OCI-LY1 (cell line): ENCODE results near the gene SLC7A6OS.

Experiments
- H2AFZ ChIP-seq: fragments of 200-600 bp; sonication (generic), shearing (Covaris generic); 2 replicates; pipeline ENCODE4 v1.6.0; 2014; ENCODE audit warnings: antibody characterized with exemption, mild to moderate bottlenecking, low read length
- H3F3A ChIP-seq: fragments of 200-600 bp; sonication (generic), shearing (Covaris generic); 2 replicates; pipeline ENCODE4 v1.6.0; 2014; ENCODE audit warnings: mild to moderate bottlenecking, antibody characterized with exemption, low read length, moderate library complexity; ENCODE audit not compliant: insufficient read depth
- H3K27ac ChIP-seq: fragments of 200-600 bp; sonication (generic); 2 replicates; pipeline ENCODE4 v1.5.1; 2014; ENCODE audit warnings: low read length, mixed run types, mild to moderate bottlenecking, low read depth; ENCODE audit not compliant: poor library complexity, severe bottlenecking
- H3K27me3 ChIP-seq: fragments of 200-600 bp; sonication (generic); 2 replicates; pipeline ENCODE4 v1.6.0; 2014; ENCODE audit warnings: antibody characterized with exemption, mild to moderate bottlenecking, low read length, moderate library complexity; ENCODE audit not compliant: insufficient read depth
- H3K36me3 ChIP-seq: fragments of 200-600 bp; sonication (generic); 2 replicates; pipeline ENCODE4 v1.6.1; 2014; ENCODE audit warnings: mild to moderate bottlenecking, antibody characterized with exemption, low read length, moderate library complexity, mixed read lengths; ENCODE audit not compliant: insufficient read depth
- H3K4me1 ChIP-seq: fragments of 200-600 bp; sonication (generic); 2 replicates; pipeline ENCODE4 v1.5.1; 2014; ENCODE audit warnings: mild to moderate bottlenecking, low read length, moderate library complexity; ENCODE audit not compliant: insufficient read depth, severe bottlenecking
- H3K4me2 ChIP-seq: fragments of 200-600 bp; sonication (generic), shearing (Covaris generic); 2 replicates; pipeline ENCODE4 v1.6.1; 2014; ENCODE audit warnings: low read length
- H3K4me3 ChIP-seq: fragments of 200-600 bp; sonication (generic); 2 replicates; pipeline ENCODE4 v1.5.1; 2014; ENCODE audit warnings: low read length, low read depth, mild to moderate bottlenecking, mixed read lengths; ENCODE audit not compliant: poor library complexity, severe bottlenecking
- H3K79me2 ChIP-seq: fragments of 200-600 bp; shearing (Covaris generic); 2 replicates; pipeline ENCODE4 v1.6.1; 2016; ENCODE audit warnings: mixed run types, low read length, mixed read lengths; ENCODE audit not compliant: insufficient read depth
- H3K9ac ChIP-seq: fragments of 200-600 bp; sonication (generic), shearing (Covaris generic); 2 replicates; pipeline ENCODE4 v1.6.1; 2014; ENCODE audit warnings: mild to moderate bottlenecking, low read length, mixed read lengths
- H3K9me2 ChIP-seq: fragments of 200-600 bp; sonication (generic), shearing (Covaris generic); 2 replicates; pipeline ENCODE4 v1.6.1; 2014; ENCODE audit warnings: low read depth, mild to moderate bottlenecking, low read length, mixed read lengths
- H3K9me3 ChIP-seq: fragments of 200-600 bp; shearing (Covaris generic); 2 replicates; pipeline ENCODE4 v1.6.1; 2014; ENCODE audit warnings: low read length, mixed read lengths
- H4K20me1 ChIP-seq: fragments of 200-600 bp; sonication (generic), shearing (Covaris generic); 2 replicates; pipeline ENCODE4 v1.6.0; 2016; ENCODE audit warnings: mild to moderate bottlenecking, low read length; ENCODE audit not compliant: insufficient read depth
- EZH2 ChIP-seq: fragments of 200-600 bp; sonication (generic), shearing (Covaris generic); IDR thresholded peaks from 2 replicates; pipeline ENCODE4 v1.8.0; 2017; ENCODE audit warnings: borderline replicate concordance, mixed run types, mild to moderate bottlenecking, antibody characterized with exemption, low read length, moderate library complexity, mixed read lengths
- TF ChIP-seq, protein P1 (sequence below): fragments of 200-600 bp; sonication (generic), shearing (Covaris generic); IDR thresholded peaks from 2 replicates; pipeline ENCODE4 v1.5.1; 2017; ENCODE audit warnings: mild to moderate bottlenecking, antibody characterized with exemption, low read length, moderate library complexity, mixed read lengths

The SLC7A6OS gene

DNA sequence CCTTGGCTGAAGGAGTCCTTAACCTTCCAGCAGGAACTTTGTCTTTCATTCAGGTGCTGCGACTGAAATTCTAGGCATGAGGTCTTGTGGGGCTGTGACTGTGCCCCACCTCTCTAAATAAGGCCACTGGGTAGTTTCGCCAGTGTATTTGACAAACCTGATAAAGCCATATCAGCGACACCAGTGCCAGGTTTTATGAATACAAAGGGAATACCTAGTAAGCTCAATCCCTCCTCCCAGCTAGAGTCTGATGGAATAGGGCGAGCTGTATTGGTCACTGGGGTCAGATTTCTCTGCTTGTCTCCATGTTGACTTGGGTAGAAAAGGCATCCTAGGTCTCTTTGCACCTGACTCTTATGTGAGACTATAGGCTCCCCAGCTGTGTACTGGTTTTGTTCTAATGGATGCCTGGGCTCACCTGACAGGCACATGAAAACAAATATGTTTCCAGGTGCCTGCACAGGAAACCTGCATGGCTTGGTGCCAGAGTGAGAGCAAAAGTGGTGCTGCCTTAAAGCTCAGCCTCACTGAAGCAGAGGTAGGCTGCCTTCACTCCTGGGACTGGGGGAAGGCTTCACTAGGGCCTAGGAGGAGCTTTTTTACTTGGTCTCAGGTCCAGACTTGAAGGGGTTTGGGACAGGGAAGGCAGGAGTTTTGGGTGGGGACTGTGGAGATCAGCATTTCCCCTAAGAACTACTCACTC, 38.1 kb downstream of the SLC7A6OS start:
- Histone ChIP-seq H4K20me1 (no peaks in the 10 kb centered on the region), H3K27me3 (no peaks in the 10 kb centered on the region), H3F3A (peaks cover 6% of the 10 kb centered on the region; the same call in 1 of the 2 replicates), H3K36me3 (peaks cover 36% of the 10 kb centered on the region), H3K4me3 (peak overlapping the region; percentile 10), H3K27ac (peak overlapping the region; percentile 98), H3K9me3 (no peaks in the 10 kb centered on the region), H3K9ac (peak overlapping the region; percentile 43; the same call in 1 of the 2 replicates), H3K79me2 (peaks cover 29% of the 10 kb centered on the region), H3K4me2 (peak overlapping the region; percentile 28; the same call in 1 of the 2 replicates), H3K4me1 (peaks cover 79% of the 10 kb centered on the region), H2AFZ (no peak overlapping the region), H3K9me2 (no peaks in the 10 kb centered on the region)
- TF ChIP-seq EZH2: no peak
- TF ChIP-seq, protein P1, sequence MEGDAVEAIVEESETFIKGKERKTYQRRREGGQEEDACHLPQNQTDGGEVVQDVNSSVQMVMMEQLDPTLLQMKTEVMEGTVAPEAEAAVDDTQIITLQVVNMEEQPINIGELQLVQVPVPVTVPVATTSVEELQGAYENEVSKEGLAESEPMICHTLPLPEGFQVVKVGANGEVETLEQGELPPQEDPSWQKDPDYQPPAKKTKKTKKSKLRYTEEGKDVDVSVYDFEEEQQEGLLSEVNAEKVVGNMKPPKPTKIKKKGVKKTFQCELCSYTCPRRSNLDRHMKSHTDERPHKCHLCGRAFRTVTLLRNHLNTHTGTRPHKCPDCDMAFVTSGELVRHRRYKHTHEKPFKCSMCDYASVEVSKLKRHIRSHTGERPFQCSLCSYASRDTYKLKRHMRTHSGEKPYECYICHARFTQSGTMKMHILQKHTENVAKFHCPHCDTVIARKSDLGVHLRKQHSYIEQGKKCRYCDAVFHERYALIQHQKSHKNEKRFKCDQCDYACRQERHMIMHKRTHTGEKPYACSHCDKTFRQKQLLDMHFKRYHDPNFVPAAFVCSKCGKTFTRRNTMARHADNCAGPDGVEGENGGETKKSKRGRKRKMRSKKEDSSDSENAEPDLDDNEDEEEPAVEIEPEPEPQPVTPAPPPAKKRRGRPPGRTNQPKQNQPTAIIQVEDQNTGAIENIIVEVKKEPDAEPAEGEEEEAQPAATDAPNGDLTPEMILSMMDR: no peak

DNA sequence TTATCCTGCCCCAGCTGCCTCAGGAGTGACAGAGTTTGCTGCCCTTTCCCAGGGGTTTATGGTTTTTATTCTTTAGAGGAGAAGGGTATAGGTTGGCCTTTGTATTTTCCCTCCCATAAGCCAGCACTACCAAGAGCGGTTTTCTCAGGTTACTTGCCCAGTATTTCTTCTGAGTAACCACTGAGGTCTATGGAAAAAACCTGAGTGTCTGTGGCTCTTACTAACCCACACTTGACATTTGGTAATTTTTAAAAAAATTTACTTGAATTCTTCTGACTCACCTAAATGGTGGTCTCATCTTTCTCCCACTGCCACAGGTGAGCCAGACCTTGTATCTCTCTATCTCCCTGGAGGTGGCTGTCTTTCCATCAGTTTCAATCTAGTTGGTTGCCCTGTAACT, 40.4 kb downstream of the SLC7A6OS start:
- Histone ChIP-seq H3K27ac (peak overlapping the region; percentile 98), H4K20me1 (no peaks in the 10 kb centered on the region), H3K4me3 (no peak overlapping the region), H3F3A (no peaks in the 10 kb centered on the region), H3K79me2 (peaks cover 46% of the 10 kb centered on the region), H3K4me1 (peaks cover 85% of the 10 kb centered on the region), H3K9ac (no peak overlapping the region), H3K4me2 (no peak overlapping the region), H3K36me3 (peaks cover 33% of the 10 kb centered on the region), H3K9me2 (no peaks in the 10 kb centered on the region), H3K9me3 (no peaks in the 10 kb centered on the region), H2AFZ (no peak overlapping the region), H3K27me3 (no peaks in the 10 kb centered on the region)
- TF ChIP-seq, protein P1: no peak
- no peak for TF ChIP-seq EZH2

DNA sequence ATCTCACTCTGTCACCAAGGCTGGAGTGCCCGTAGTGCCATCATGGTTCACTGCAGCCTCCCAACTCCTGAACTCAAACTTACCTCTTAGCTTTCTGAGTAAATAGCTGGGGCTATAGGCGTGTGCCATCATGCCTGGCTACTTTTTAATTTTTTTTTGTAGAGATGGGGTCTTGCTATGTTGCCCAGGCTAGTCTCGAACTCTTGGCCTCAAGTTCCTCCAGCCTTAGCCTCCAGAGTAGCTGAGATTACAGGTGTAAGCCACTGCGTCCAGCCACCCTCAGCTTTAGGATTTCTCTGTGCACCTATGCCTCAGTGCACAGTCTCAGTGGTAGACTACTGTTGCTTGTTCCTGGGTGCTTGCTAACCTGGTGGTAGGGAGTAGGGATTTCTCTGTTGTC, 41.0 kb downstream of the SLC7A6OS start:
- TF ChIP-seq, protein P1: no peak
- no peak for TF ChIP-seq EZH2
- Histone ChIP-seq H3K9me2 (no peaks in the 10 kb centered on the region), H3F3A (no peaks in the 10 kb centered on the region), H4K20me1 (no peaks in the 10 kb centered on the region), H3K79me2 (peaks cover 48% of the 10 kb centered on the region), H3K9ac (no peak overlapping the region; the same call in 1 of the 2 replicates), H2AFZ (no peak overlapping the region), H3K4me2 (no peak overlapping the region), H3K9me3 (no peaks in the 10 kb centered on the region), H3K4me3 (no peak overlapping the region), H3K27ac (peak overlapping the region; percentile 98), H3K27me3 (no peaks in the 10 kb centered on the region), H3K36me3 (peaks cover 29% of the 10 kb centered on the region), H3K4me1 (peaks cover 80% of the 10 kb centered on the region)
